Measurements from ENCODE around the gene MBD3. TPM values are rescaled to one million over a fixed set of nuclear protein-coding genes. Genes with fewer than 3 reads are reported as not detected.
"Not testable (repeated sequence)": the region's sequence is repeated elsewhere in the genome, so short reads cannot be mapped to it uniquely, and the experiment has no call there.

MBD3 gene
- total RNA-seq, 2 experiments from 2014 or later = 68.9 to 87.5 TPM

DNA sequence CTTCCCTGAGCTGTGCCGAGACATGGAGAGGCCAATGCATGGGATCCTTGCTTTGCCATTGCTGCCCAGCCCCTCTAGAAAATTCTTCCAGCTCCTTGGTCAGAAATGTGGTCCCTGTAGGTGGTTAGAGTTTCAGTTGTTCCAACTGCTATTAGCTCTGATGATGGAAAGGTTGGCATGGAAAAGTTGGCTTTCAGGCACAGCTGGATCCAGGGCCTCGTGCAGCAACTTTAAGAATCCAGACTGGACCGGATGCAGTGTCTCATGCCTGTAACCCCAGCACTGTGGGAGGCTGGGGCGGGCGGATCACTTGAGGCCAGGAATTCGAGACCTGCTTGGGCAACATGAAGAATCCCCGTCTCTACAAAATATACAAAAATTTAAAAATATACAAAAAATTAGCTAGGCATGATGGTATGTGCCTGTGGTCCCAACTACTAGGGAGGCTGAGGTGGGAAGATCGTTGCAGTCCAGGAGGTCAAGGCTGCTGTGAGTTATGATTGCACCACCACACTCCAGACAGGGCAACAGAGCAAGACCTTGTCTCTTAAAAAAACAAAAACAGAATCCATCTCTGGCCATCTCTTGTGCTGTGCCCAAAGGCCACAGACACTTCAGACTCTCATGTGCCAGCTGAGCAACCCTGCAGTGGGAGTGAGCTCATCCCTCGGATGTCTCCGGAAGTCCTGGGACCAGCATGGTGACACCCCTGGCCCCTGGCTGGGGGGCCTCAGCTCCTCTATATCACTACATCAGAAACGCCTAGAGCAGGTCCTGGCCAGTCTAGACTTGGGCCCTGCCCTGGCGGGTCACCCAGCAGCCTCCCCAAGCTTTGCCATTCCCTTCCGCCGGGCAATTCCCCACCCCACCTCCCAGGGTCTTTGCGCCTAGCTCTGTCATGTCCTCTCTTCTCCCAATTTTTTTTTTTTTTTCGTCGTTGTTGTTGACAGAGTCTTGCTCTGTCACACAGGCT is 41.3 kb downstream of the MBD3 start:
- H3K4me3 Mint-ChIP-seq = no peak overlapping the region
- no peak overlapping the region for H3K27ac Mint-ChIP-seq
- intact Hi-C loops (cut with DNase I, micrococcal nuclease) = no loop called here
- H3K9me3 Mint-ChIP-seq (ENCODE audit: low read depth) = no peaks in the 10 kb centered on the region
- no peaks in the 10 kb centered on the region for H3K36me3 Mint-ChIP-seq (ENCODE audit: low read depth)
- H3K27me3 Mint-ChIP-seq = peaks cover 2% of the 10 kb centered on the region
- CTCF ChIA-PET = interaction anchor here (0.5 to 1.1 kb wide), 2 partner anchors 230 to 626 kb away, joined by 3 to 5 read pairs; no protein-coding TSS in a partner anchor
- POLR2A ChIA-PET = no interaction called here
- DNase-seq (no peak), ATAC-seq (no peak)
- peaks cover under 1% of the 10 kb centered on the region for H3K4me1 Mint-ChIP-seq

DNA sequence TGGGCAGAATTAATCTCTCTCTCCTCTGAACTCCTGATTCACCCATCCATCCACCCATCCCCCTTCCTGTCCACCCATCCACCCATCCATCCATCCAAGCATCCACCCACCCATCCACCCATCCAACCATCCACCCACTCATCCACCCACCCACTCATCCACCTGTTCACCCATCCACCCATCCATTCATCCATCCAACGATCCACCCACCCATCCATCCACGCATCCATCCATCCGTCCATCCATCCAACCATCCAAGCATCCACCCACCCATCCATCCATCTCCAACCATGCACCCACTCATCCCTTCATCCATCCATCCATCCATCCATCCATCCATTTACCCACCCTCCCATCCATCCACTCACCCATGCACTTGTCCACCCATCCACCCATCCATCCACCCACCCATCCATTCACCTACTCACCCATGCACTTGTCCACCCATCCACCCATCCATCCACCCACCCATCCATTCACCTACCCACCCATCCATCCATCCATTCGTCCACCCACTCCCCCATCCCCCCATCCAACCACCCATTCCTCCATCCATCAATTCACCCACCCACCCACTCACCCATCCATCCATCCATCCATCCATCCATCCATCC is 43.2 kb downstream of the MBD3 start:
- CTCF ChIA-PET = no interaction called here
- Mint-ChIP-seq H3K4me1 (peaks cover 4% of the 10 kb centered on the region), H3K27ac (no peak overlapping the region), H3K27me3 (peaks cover 8% of the 10 kb centered on the region), H3K36me3 (ENCODE audit: low read depth) (no peaks in the 10 kb centered on the region), H3K9me3 (ENCODE audit: low read depth) (no peaks in the 10 kb centered on the region), H3K4me3 (no peak overlapping the region)
- intact Hi-C loops (cut with DNase I, micrococcal nuclease) = loop anchor here (5.0 kb wide), 2 partner anchors 123 to 248 kb away; no protein-coding TSS in a partner anchor
- no peak for DNase-seq
- no peak for ATAC-seq
- POLR2A ChIA-PET = no interaction called here

DNA sequence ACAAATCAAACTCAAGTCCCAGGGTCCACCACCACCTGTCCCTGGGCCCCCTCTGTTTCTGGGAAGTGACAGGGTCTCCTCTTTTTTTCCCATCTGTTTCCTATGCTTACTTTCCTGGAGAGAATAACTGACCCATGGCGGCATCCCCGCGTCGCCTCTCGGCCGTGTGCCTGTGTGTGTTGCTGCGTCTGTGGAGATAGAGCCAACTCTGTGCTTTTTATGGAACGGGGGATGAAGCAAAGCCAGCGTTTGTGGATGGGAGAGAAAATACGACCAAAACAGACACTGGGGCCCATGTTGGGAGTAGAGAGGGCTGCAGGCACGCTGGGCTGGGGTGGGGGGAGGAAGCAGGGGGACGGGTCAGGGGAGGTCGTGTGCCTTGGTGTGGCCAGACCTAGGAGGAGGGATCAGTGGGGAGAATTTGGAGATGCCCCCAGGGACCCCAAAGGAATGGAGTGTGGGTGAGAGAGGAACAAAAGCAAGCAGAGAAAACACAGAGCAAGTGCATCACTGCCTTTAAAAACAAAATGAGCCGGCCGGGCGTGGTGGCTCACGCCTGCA is 52.2 kb downstream of the MBD3 start:
- ATAC-seq (no peak), DNase-seq (no peak)
- POLR2A ChIA-PET = no interaction called here
- CTCF ChIA-PET = no interaction called here
- Mint-ChIP-seq H3K4me3 (no peak overlapping the region), H3K27ac (no peak overlapping the region), H3K27me3 (peaks cover 12% of the 10 kb centered on the region), H3K36me3 (ENCODE audit: low read depth) (no peaks in the 10 kb centered on the region), H3K9me3 (ENCODE audit: low read depth) (no peaks in the 10 kb centered on the region), H3K4me1 (no peaks in the 10 kb centered on the region)
- intact Hi-C loops (cut with DNase I, micrococcal nuclease) = no loop called here

DNA sequence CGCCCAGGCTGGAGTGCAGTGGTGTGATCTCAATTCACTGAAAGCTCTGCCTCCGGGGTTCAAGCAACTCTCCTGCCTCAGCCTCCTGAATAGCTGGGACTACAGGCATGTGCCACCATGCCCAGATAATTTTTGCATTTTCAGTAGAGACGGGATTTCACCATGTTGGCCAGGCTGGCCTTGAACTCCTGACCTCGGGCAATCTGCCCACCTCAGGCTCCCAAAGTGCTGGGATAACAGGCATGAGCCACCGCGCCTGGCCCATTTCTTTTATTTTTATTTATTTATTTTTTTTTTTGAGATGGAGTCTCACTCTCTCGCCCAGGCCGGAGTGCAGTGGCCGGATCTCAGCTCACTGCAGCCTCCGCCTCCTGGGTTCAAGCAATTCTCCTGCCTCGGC is 52.9 kb downstream of the MBD3 start:
- H3K9me3 Mint-ChIP-seq (ENCODE audit: low read depth); CTCF ChIA-PET; H3K4me3 Mint-ChIP-seq; H3K27ac Mint-ChIP-seq; intact Hi-C loops (cut with DNase I, micrococcal nuclease); DNase-seq; ATAC-seq; H3K4me1 Mint-ChIP-seq; H3K36me3 Mint-ChIP-seq (ENCODE audit: low read depth): not testable (repeated sequence)
- H3K27me3 Mint-ChIP-seq = peaks cover 12% of the 10 kb centered on the region
- POLR2A ChIA-PET = interaction anchor here (0.6 kb wide), 1 partner anchor 775 kb away, joined by 4 read pairs; no protein-coding TSS in a partner anchor

DNA sequence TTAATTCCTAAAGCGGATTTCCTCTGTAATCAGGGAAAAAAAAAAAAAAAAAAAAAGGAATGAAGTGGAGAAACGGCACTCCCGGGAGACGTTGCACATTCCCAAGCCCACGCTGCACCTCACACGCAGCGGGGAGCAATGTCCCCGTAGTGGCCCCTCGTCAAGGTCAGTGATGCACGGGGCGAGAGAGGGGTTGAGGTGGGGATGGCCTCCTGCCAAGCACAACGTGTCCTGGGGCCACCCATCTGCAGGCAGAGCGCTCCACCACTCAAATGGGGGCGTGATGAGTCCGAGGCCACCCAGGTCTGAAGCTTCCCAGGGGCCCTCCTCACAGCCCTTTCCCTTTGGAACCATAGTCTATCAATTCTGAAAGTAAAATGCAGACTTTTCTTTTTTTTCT is 53.7 kb downstream of the MBD3 start:
- H3K9me3 Mint-ChIP-seq (ENCODE audit: low read depth) = no peaks in the 10 kb centered on the region
- no peaks in the 10 kb centered on the region for H3K4me1 Mint-ChIP-seq
- H3K27ac Mint-ChIP-seq = no peak overlapping the region
- peaks cover 12% of the 10 kb centered on the region for H3K27me3 Mint-ChIP-seq
- DNase-seq (no peak), ATAC-seq (no peak)
- ChIA-PET CTCF (no interaction called here), POLR2A (no interaction called here)
- no peak overlapping the region for H3K4me3 Mint-ChIP-seq
- no peaks in the 10 kb centered on the region for H3K36me3 Mint-ChIP-seq (ENCODE audit: low read depth)
- intact Hi-C loops (cut with DNase I, micrococcal nuclease) = no loop called here

DNA sequence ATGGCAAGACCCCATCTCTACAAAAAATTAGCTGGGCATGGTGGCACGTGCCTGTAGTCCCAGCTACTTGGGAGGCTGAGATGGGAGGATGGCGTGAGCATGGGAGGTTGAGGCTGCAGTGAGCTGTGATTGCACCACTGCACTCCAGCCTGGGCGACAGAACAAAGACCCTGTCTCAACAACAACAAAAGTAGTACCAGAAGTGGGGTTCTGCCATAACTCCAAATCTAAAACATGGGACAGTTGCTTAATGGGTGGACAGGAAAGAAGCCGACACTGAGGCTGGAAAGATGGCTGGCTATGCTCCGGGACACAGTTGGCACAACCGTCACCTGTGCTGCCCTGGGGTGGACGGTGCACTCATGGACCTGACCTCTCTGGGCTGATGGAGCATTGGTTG is 57.0 kb downstream of the MBD3 start:
- H3K9me3 Mint-ChIP-seq (ENCODE audit: low read depth); ATAC-seq; intact Hi-C loops (cut with DNase I, micrococcal nuclease); H3K36me3 Mint-ChIP-seq (ENCODE audit: low read depth); H3K27ac Mint-ChIP-seq; POLR2A ChIA-PET; H3K4me1 Mint-ChIP-seq; DNase-seq; H3K4me3 Mint-ChIP-seq: not testable (repeated sequence)
- CTCF ChIA-PET = interaction anchor here (0.6 kb wide), 1 partner anchor 632 kb away, joined by 3 read pairs; no protein-coding TSS in a partner anchor
- H3K27me3 Mint-ChIP-seq = peaks cover 11% of the 10 kb centered on the region

DNA sequence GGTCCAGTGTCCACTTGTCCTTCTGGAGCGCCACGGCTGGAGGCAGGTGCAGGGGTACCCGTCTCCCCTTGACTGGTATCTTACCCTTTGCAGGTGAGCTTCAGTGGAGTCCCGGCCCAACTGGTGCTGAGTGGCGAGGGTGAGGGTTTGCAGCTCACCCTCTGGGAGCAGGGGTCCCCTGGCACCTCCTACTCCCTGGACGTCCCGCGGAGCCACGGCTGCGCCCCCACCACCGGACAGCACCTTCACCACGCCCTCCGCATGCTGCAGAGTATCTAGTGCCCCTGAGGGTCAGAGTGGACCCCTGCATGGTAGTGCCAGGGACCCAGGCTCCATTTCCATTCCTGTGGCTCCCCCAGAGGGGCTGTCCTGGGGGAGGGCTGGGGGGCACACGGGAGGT is 57.7 kb downstream of the MBD3 start:
- no peaks in the 10 kb centered on the region for H3K9me3 Mint-ChIP-seq (ENCODE audit: low read depth)
- ATAC-seq = no peak
- DNase-seq = no peak
- H3K27ac Mint-ChIP-seq = no peak overlapping the region
- no peaks in the 10 kb centered on the region for H3K36me3 Mint-ChIP-seq (ENCODE audit: low read depth)
- H3K4me1 Mint-ChIP-seq = no peaks in the 10 kb centered on the region
- ChIA-PET CTCF (no interaction called here), POLR2A (no interaction called here)
- H3K27me3 Mint-ChIP-seq = peaks cover 10% of the 10 kb centered on the region
- intact Hi-C loops (cut with DNase I, micrococcal nuclease) = no loop called here
- no peak overlapping the region for H3K4me3 Mint-ChIP-seq

DNA sequence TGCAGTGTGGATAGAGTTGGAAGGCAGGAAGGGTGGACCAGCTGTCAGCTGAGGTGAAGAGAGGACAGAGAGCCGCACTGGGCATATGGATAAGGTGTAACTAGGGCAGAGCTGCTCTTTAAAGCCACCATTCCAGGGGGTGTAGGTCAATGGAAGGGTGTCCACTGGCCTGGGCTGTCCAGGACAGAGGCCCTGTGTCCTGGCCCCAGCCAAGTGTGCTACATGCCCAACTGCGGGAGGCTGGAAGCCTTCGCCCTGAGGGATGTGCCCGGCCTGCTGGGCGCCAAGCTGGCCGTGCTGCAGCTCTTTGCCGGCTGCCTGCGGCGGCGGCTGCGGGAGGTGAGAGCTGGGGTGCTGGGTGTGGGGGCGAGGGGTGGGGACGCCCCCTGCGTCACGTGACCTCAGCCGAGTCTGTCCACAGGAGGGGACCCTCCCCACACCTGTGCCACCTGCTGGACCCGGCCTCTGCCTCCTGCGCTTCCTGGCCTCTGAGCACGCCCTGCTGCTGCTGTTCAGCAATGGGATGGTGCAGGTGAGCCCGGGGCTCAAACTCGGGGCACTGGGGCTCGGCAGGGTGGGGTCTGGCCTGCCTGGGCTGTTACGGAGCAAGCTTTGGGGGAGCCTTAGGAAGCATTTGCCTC is 59.0 kb downstream of the MBD3 start:
- Mint-ChIP-seq H3K27me3 (peaks cover 9% of the 10 kb centered on the region), H3K36me3 (ENCODE audit: low read depth) (no peaks in the 10 kb centered on the region), H3K27ac (no peak overlapping the region), H3K9me3 (ENCODE audit: low read depth) (no peaks in the 10 kb centered on the region), H3K4me3 (no peak overlapping the region), H3K4me1 (no peaks in the 10 kb centered on the region)
- no peak for DNase-seq
- intact Hi-C loops (cut with DNase I, micrococcal nuclease) = no loop called here
- ATAC-seq = no peak
- POLR2A ChIA-PET = no interaction called here
- CTCF ChIA-PET = no interaction called here

DNA sequence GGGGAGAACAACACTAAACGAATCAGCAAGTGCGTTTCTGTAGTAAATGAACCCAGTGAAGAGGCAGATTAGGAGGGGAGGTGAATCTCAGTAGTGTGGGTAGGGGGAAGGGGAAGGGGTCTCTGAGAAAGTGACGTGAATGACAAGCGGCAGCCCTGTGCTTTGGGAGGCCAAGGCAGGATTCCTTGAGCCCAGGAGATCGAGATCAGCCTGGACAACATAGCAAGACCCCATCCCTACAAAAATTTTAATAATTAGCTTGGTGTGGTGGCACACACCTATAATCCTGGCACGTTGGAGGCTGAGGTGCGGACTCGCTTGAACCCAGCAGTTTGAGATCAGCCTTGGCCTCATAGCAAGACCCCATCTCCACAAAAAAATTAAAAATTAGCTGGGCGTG is 60.7 kb downstream of the MBD3 start:
- peaks cover 12% of the 10 kb centered on the region for H3K27me3 Mint-ChIP-seq
- H3K4me1 Mint-ChIP-seq = no peaks in the 10 kb centered on the region
- ATAC-seq = no peak
- H3K9me3 Mint-ChIP-seq (ENCODE audit: low read depth) = no peaks in the 10 kb centered on the region
- H3K4me3 Mint-ChIP-seq = no peak overlapping the region
- intact Hi-C loops (cut with DNase I, micrococcal nuclease) = no loop called here
- DNase-seq = no peak
- ChIA-PET POLR2A (no interaction called here), CTCF (interaction anchor here (0.7 kb wide), 1 partner anchor 218 kb away, joined by 4 read pairs; no protein-coding TSS in a partner anchor)
- no peak overlapping the region for H3K27ac Mint-ChIP-seq
- no peaks in the 10 kb centered on the region for H3K36me3 Mint-ChIP-seq (ENCODE audit: low read depth)

DNA sequence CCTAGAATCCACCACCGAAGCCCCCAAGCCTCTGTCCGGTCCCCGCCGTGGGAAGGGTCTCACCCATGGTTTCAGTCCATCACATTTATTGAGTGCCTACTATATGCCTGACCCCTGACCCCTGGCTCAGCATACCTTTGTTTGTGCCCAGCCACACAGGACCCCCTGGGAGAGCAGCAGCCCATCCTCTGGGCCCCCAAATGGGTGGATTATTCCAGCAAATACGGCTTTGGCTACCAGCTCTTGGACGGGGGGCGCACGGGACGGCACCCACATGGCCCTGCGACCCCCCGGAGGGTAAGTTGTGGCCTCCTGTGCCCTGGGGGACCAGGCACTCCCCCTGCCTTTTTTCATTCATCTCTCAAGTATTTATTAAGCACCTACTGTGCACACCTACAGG is 61.1 kb downstream of the MBD3 start:
- H3K27ac Mint-ChIP-seq = no peak overlapping the region
- intact Hi-C loops (cut with DNase I, micrococcal nuclease) = no loop called here
- ChIA-PET POLR2A (no interaction called here), CTCF (interaction anchor here (0.8 kb wide), 1 partner anchor 10 kb away, joined by 3 read pairs; no protein-coding TSS in a partner anchor)
- no peaks in the 10 kb centered on the region for H3K36me3 Mint-ChIP-seq (ENCODE audit: low read depth)
- H3K4me3 Mint-ChIP-seq = no peak overlapping the region
- no peaks in the 10 kb centered on the region for H3K4me1 Mint-ChIP-seq
- peaks cover 15% of the 10 kb centered on the region for H3K27me3 Mint-ChIP-seq
- H3K9me3 Mint-ChIP-seq (ENCODE audit: low read depth) = no peaks in the 10 kb centered on the region
- no peak for DNase-seq
- ATAC-seq = no peak

DNA sequence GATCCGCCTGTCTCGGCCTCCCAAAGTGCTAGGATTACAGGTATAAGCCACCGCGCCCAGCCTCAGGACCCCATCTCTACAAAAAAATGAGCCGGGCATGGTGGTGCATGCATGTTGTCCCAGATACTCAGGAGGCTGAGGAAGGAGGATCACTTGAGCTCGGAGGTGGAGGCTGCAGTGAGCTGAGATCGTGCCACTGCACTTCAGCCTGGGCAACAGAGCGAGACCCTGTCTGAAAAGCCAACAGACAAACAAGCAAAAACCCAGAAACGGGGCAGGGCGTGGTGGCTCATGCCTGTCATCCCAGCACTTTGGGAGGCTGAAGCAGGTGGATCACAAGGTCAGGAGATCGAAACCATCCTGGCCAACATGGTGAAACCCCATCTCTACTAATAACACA is 61.8 kb downstream of the MBD3 start:
- ATAC-seq; H3K4me1 Mint-ChIP-seq; H3K9me3 Mint-ChIP-seq (ENCODE audit: low read depth); H3K4me3 Mint-ChIP-seq; intact Hi-C loops (cut with DNase I, micrococcal nuclease); H3K36me3 Mint-ChIP-seq (ENCODE audit: low read depth); H3K27ac Mint-ChIP-seq; DNase-seq; POLR2A ChIA-PET: not testable (repeated sequence)
- CTCF ChIA-PET = interaction anchor here (0.8 kb wide), 1 partner anchor 11 kb away, joined by 3 read pairs; no protein-coding TSS in a partner anchor
- peaks cover 21% of the 10 kb centered on the region for H3K27me3 Mint-ChIP-seq

Measured in activated CD4-positive, alpha-beta T cell treated with anti-CD3 and anti-CD28 coated beads for 36 hours (primary cell).